GM12878 (cell line): Measurements from ENCODE around the gene NDUFAF5. TPM values are rescaled to one million over a fixed set of nuclear protein-coding genes. Genes with fewer than 3 reads are reported as not detected.

Experiments used
- ATAC-seq: fragments of 200-7000 bp; cut with Tn5 transposase; 3 replicates; pipeline ENCODE4 v1.9.1; 2020; ENCODE audit warnings: mild to moderate bottlenecking, moderate library complexity
- BruUV-seq: library from RNA; stranded (reverse); fragments of 400-500 nt; replicated peaks from 2 replicates; lab custom pipeline; 2021; lab: Mats Ljungman, UMichigan
- CTCF ChIA-PET: fragments of 300-600 bp; sonication (Branson Sonifier 250); formaldehyde crosslinking; extraction: SDS; loops from one replicate; lab custom pipeline; 2021; ENCODE audit warnings: inconsistent platforms; lab: Yijun Ruan, JAX
- POLR2A ChIA-PET: fragments of 350-600 bp; formaldehyde crosslinking; extraction: SDS; loops from one replicate; lab custom pipeline; 2021; ENCODE audit warnings: inconsistent platforms; lab: Charles Lee
- RAD21 ChIA-PET: fragments of 300-600 bp; sonication (Branson Sonifier 250); formaldehyde crosslinking; loops from one replicate; lab custom pipeline; 2023; ENCODE audit warnings: antibody characterized with exemption; ENCODE audit not compliant: unreplicated experiment; lab: Charles Lee
- SMC1A ChIA-PET: fragments of 300-600 bp; sonication (Branson Sonifier 250); formaldehyde crosslinking; loops from one replicate; lab custom pipeline; 2023; ENCODE audit not compliant: unreplicated experiment, uncharacterized antibody; lab: Charles Lee
- DNase-seq: peaks from one replicate; pipeline ENCODE4 v3.0.0-alpha.2; 2011; ENCODE audit warnings: low read depth, low spot score
- FAIRE-seq: peaks from 3 replicates; lab custom pipeline; 2011; peaks lifted over from hg19 to GRCh38; lab: Jason Lieb, UNC
- H2AFZ ChIP-seq: 2 replicates; pipeline ENCODE4 v1.6.0; 2011; ENCODE audit warnings: low read depth, low read length, control low read depth; ENCODE audit not compliant: control insufficient read depth
- H3K27ac ChIP-seq: 2 replicates; pipeline ENCODE4 v1.5.1; 2011; ENCODE audit warnings: control low read depth; ENCODE audit not compliant: control insufficient read depth, insufficient read depth
- H3K27me3 ChIP-seq, 2 experiments: replicated peaks in 1 of 2; 2 replicates each; pipeline versions ENCODE4 v1.6.0 to v1.6.1; 2011; ENCODE audit warnings: low read length in 1 of 2; ENCODE audit not compliant: control insufficient read depth in 2 of 2, insufficient read depth in 2 of 2
- H3K36me3 ChIP-seq, 2 experiments: 2 replicates each; pipeline ENCODE4 v1.5.1; 2011; ENCODE audit warnings: low read length in 1 of 2; ENCODE audit not compliant: control insufficient read depth in 2 of 2, insufficient read depth in 2 of 2
- H3K4me1 ChIP-seq: 2 replicates; pipeline ENCODE4 v1.6.1; 2011; ENCODE audit warnings: mild to moderate bottlenecking, low read length, moderate library complexity, mixed read lengths; ENCODE audit not compliant: control insufficient read depth, insufficient read depth
- H3K4me2 ChIP-seq: 2 replicates; pipeline ENCODE4 v1.6.0; 2011; ENCODE audit warnings: control low read depth; ENCODE audit not compliant: control insufficient read depth, insufficient read depth
- H3K4me3 ChIP-seq: fragments of 200-600 bp; sonication (generic); 2 replicates; pipeline ENCODE4 v1.5.1; 2016
- H3K79me2 ChIP-seq: 2 replicates; pipeline ENCODE4 v1.6.0; 2011; ENCODE audit warnings: low read length; ENCODE audit not compliant: control insufficient read depth, insufficient read depth
- H3K9ac ChIP-seq: 2 replicates; pipeline ENCODE4 v1.8.0; 2011; ENCODE audit warnings: low read length, control low read depth, mixed read lengths; ENCODE audit not compliant: control insufficient read depth, insufficient read depth
- H3K9me3 ChIP-seq: replicated peaks from 3 replicates; pipeline ENCODE4 v1.5.1; 2011; ENCODE audit warnings: mild to moderate bottlenecking, low read length; ENCODE audit not compliant: control insufficient read depth, insufficient read depth
- H4K20me1 ChIP-seq: 2 replicates; pipeline ENCODE4 v1.6.0; 2011; ENCODE audit not compliant: control insufficient read depth, insufficient read depth
- ESRRA ChIP-seq: IDR thresholded peaks from 2 replicates; pipeline ENCODE4 v1.6.1; 2012; ENCODE audit warnings: mild to moderate bottlenecking, low read length, improper control_type of control experiment
- FOXK2 ChIP-seq: fragments of 450-650 bp; IDR thresholded peaks from 2 replicates; pipeline ENCODE4 v1.6.1; 2017; ENCODE audit warnings: mild to moderate bottlenecking, moderate library complexity
- MTA2 ChIP-seq: fragments of 450-650 bp; IDR thresholded peaks from 2 replicates; pipeline ENCODE4 v1.6.1; 2016; ENCODE audit warnings: low read depth, mild to moderate bottlenecking, moderate library complexity
- MYB ChIP-seq: fragments of 150-350 bp; IDR thresholded peaks from 2 replicates; pipeline ENCODE4 v1.6.1; 2014; ENCODE audit warnings: mild to moderate bottlenecking, low read depth, low read length, borderline replicate concordance
- NFIC ChIP-seq: IDR thresholded peaks from 2 replicates; pipeline ENCODE4 v1.6.1; 2012; ENCODE audit warnings: low read depth, mild to moderate bottlenecking, inconsistent platforms, low read length, moderate library complexity
- NFYA ChIP-seq: IDR thresholded peaks from 2 replicates; pipeline ENCODE4 v1.6.1; 2011; ENCODE audit warnings: low read depth, mild to moderate bottlenecking, low read length, improper control_type of control experiment, borderline replicate concordance
- SMAD1 ChIP-seq: fragments of 450-650 bp; IDR thresholded peaks from 2 replicates; pipeline ENCODE4 v1.6.1; 2018; ENCODE audit warnings: mild to moderate bottlenecking, low read depth; ENCODE audit not compliant: partially characterized antibody
- SMAD5 ChIP-seq: IDR thresholded peaks from 2 replicates; pipeline ENCODE4 v1.6.1; 2016; ENCODE audit warnings: antibody characterized with exemption, low read depth
- SMARCA5 ChIP-seq: fragments of 450-650 bp; IDR thresholded peaks from 2 replicates; pipeline ENCODE4 v1.6.1; 2017; ENCODE audit warnings: mild to moderate bottlenecking
- STAT3 ChIP-seq: IDR thresholded peaks from 2 replicates; pipeline ENCODE4 v1.6.1; 2011; ENCODE audit warnings: low read depth, low read length, improper control_type of control experiment
- TARDBP ChIP-seq: IDR thresholded peaks from 2 replicates; pipeline ENCODE4 v1.6.1; 2016; ENCODE audit warnings: borderline replicate concordance
- TCF12 ChIP-seq: IDR thresholded peaks from 2 replicates; pipeline ENCODE4 v1.6.1; 2011; ENCODE audit warnings: low read depth, mild to moderate bottlenecking, low read length
- ZNF384 ChIP-seq: IDR thresholded peaks from 2 replicates; pipeline ENCODE4 v1.6.1; 2012; ENCODE audit warnings: low read depth, mild to moderate bottlenecking, low read length, improper control_type of control experiment, borderline replicate concordance
- WGBS: methylation state at CpG from one replicate; pipeline ENCODE4 v1.1.6; 2016; ENCODE audit warnings: low lambda C conversion rate; ENCODE audit not compliant: insufficient replicate concordance, insufficient coverage; ENCODE audit errors: missing lambda C conversion rate; 5-methylcytosine and 5-hydroxymethylcytosine counted together
- in situ Hi-C: fragments of 300-500 bp; cut with MboI; formaldehyde crosslinking; loops from 9 replicates; pipeline ENCODE4 v1.14.3; 2018; ENCODE audit warnings: mixed read lengths
- intact Hi-C: fragments of 100-400 bp; cut with micrococcal nuclease; formaldehyde crosslinking; loops from one replicate; pipeline ENCODE4 v1.14.2; 2022; ENCODE audit not compliant: unreplicated experiment
- polyA plus RNA-seq, 11 experiments: library from polyadenylated mRNA; depleted of rRNA in 4 of 11; unstranded in 6 of 11; stranded (reverse) in 5 of 11; fragments of >200 nt; fragmentation: Nextera tagmentation in 4 of 11; fragmentation: Illumina TruSeq in 1 of 11; extraction: Ambion mirVana in 4 of 11; extraction: Trizol in 1 of 11; gene quantifications; 1 replicate in 1 of 11; 2 replicates in 10 of 11; pipeline versions ENCODE4 v1.2.1 to v1.2.3, GENCODE V29; 2011 to 2016; ENCODE audit warnings: inconsistent platforms in 2 of 11, missing spikeins in 2 of 11, low read depth in 1 of 11
- total RNA-seq, 4 experiments: library from RNA; depleted of rRNA in 3 of 4; stranded (reverse); fragments of >200 nt in 3 of 4; fragmentation: Illumina TruSeq in 1 of 4; extraction: Trizol in 1 of 4; gene quantifications; 2 replicates each; pipeline versions ENCODE4 v1.2.1 to v1.2.3, GENCODE V29; 2013 to 2021
- TF ChIP-seq, protein P1 (sequence below): fragments of 150-350 bp; IDR thresholded peaks from 2 replicates; pipeline ENCODE4 v1.6.1; 2016; ENCODE audit warnings: low read depth, low read length
- TF ChIP-seq, protein P2 (sequence below): fragments of 450-650 bp; IDR thresholded peaks from 2 replicates; pipeline ENCODE4 v1.6.1; 2017; ENCODE audit warnings: mild to moderate bottlenecking, moderate library complexity

The NDUFAF5 gene
- total and polyA plus RNA-seq, 10 of the 15 experiments (the other 5 are each of a cell fraction or from before 2014, with no cell fraction given): 15.6 to 36.9 (median 28.0) TPM

DNA sequence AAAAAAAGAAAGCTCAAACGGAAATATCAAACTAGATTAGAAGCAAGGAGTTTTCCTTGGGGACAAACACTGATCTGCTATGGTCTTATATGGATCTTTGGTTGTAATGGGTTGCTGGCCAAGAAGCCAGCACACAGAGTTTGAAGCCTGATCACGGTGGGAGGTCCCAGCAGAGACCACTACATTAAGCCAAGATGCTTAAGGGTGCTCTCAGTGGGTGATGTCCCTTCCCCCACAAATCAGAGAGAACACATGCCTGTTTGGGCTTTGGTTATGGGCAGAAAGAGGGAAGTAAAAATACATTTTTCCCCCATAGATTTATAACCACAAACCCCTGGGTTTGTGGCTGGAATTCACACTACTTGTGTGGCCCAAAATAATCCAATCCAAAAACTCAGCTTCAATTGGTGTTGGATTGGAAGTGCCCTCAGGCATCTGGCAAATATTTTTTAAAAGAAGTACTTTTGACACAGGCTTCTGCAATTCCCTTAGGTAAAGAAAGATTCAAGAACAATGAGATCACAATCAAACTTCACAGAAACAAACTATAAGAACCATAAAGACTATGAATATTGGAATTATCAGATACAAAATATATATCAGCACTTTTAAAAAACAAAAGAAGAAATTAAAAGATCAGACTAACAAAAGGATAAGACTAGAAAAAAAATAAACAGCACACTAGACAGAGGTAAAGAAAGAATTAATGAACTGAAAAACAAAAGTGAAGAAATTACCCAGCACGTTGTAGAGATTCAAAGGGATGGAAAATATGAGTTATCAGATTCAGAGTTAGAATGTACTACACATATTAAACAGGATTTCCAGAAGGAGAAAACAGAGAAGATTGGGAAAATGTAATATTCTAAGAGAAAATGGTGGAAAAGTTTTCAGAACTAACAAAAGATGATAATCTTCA lies 44.8 kb upstream of the NDUFAF5 start:
- H3K4me3 ChIP-seq: no peak overlapping the region
- DNase-seq: no peak
- no peak overlapping the region for H2AFZ ChIP-seq
- no peak for FAIRE-seq
- CTCF ChIA-PET: interaction anchor here (0.9 to 1.6 kb wide), 2 partner anchors 32 to 57 kb away, joined by 3 to 5 read pairs; no protein-coding TSS in a partner anchor
- no peaks in the 10 kb centered on the region for H3K9me3 ChIP-seq
- no peaks in the 10 kb centered on the region for H4K20me1 ChIP-seq
- POLR2A ChIA-PET: interaction anchor here (0.6 kb wide), 1 partner anchor 297 kb away, joined by 3 read pairs; no protein-coding TSS in a partner anchor
- intact Hi-C loops (no loop called here), in situ Hi-C loops (no loop called here)
- H3K27me3 ChIP-seq: no peaks in the 10 kb centered on the region
- no peaks in the 10 kb centered on the region for H3K79me2 ChIP-seq
- no TSS peak for BruUV-seq
- TF ChIP-seq SMAD5 (no peak), SMARCA5 (no peak), TCF12 (no peak), FOXK2 (no peak), NFYA (no peak), TARDBP (no peak), NFIC (no peak), ESRRA (no peak), MYB (no peak), STAT3 (no peak), ZNF384 (no peak), SMAD1 (no peak), MTA2 (no peak)
- TF ChIP-seq, protein P1, sequence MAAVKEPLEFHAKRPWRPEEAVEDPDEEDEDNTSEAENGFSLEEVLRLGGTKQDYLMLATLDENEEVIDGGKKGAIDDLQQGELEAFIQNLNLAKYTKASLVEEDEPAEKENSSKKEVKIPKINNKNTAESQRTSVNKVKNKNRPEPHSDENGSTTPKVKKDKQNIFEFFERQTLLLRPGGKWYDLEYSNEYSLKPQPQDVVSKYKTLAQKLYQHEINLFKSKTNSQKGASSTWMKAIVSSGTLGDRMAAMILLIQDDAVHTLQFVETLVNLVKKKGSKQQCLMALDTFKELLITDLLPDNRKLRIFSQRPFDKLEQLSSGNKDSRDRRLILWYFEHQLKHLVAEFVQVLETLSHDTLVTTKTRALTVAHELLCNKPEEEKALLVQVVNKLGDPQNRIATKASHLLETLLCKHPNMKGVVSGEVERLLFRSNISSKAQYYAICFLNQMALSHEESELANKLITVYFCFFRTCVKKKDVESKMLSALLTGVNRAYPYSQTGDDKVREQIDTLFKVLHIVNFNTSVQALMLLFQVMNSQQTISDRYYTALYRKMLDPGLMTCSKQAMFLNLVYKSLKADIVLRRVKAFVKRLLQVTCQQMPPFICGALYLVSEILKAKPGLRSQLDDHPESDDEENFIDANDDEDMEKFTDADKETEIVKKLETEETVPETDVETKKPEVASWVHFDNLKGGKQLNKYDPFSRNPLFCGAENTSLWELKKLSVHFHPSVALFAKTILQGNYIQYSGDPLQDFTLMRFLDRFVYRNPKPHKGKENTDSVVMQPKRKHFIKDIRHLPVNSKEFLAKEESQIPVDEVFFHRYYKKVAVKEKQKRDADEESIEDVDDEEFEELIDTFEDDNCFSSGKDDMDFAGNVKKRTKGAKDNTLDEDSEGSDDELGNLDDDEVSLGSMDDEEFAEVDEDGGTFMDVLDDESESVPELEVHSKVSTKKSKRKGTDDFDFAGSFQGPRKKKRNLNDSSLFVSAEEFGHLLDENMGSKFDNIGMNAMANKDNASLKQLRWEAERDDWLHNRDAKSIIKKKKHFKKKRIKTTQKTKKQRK: no peak
- TF ChIP-seq, protein P2, sequence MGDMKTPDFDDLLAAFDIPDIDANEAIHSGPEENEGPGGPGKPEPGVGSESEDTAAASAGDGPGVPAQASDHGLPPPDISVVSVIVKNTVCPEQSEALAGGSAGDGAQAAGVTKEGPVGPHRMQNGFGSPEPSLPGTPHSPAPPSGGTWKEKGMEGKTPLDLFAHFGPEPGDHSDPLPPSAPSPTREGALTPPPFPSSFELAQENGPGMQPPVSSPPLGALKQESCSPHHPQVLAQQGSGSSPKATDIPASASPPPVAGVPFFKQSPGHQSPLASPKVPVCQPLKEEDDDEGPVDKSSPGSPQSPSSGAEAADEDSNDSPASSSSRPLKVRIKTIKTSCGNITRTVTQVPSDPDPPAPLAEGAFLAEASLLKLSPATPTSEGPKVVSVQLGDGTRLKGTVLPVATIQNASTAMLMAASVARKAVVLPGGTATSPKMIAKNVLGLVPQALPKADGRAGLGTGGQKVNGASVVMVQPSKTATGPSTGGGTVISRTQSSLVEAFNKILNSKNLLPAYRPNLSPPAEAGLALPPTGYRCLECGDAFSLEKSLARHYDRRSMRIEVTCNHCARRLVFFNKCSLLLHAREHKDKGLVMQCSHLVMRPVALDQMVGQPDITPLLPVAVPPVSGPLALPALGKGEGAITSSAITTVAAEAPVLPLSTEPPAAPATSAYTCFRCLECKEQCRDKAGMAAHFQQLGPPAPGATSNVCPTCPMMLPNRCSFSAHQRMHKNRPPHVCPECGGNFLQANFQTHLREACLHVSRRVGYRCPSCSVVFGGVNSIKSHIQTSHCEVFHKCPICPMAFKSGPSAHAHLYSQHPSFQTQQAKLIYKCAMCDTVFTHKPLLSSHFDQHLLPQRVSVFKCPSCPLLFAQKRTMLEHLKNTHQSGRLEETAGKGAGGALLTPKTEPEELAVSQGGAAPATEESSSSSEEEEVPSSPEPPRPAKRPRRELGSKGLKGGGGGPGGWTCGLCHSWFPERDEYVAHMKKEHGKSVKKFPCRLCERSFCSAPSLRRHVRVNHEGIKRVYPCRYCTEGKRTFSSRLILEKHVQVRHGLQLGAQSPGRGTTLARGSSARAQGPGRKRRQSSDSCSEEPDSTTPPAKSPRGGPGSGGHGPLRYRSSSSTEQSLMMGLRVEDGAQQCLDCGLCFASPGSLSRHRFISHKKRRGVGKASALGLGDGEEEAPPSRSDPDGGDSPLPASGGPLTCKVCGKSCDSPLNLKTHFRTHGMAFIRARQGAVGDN: no peak
- SMC1A ChIA-PET: interaction anchor here (0.6 to 1.2 kb wide), 3 partner anchors 16 to 992 kb away, joined by 3 to 4 read pairs (median 3); no protein-coding TSS in a partner anchor
- RAD21 ChIA-PET: no interaction called here
- 91% methylated on average over 3 of the region's 3 CpGs for WGBS
- H3K36me3 ChIP-seq: peaks cover 0 to 3% of the 10 kb centered on the region in 2 experiments
- ATAC-seq: no peak
- H3K4me1 ChIP-seq: no peaks in the 10 kb centered on the region
- H3K4me2 ChIP-seq: no peak overlapping the region
- no peak overlapping the region for H3K9ac ChIP-seq
- H3K27ac ChIP-seq: no peak overlapping the region
